GM12873 (cell line): ENCODE measurements around the gene PDE8B.

Experiments
- CTCF ChIP-seq: IDR thresholded peaks from 2 replicates; pipeline ENCODE4 v1.5.1; 2012; ENCODE audit warnings: low read depth, mild to moderate bottlenecking, moderate library complexity, low read length, control low read depth; ENCODE audit not compliant: insufficient read depth; ENCODE audit errors: missing control alignments

The PDE8B gene

DNA sequence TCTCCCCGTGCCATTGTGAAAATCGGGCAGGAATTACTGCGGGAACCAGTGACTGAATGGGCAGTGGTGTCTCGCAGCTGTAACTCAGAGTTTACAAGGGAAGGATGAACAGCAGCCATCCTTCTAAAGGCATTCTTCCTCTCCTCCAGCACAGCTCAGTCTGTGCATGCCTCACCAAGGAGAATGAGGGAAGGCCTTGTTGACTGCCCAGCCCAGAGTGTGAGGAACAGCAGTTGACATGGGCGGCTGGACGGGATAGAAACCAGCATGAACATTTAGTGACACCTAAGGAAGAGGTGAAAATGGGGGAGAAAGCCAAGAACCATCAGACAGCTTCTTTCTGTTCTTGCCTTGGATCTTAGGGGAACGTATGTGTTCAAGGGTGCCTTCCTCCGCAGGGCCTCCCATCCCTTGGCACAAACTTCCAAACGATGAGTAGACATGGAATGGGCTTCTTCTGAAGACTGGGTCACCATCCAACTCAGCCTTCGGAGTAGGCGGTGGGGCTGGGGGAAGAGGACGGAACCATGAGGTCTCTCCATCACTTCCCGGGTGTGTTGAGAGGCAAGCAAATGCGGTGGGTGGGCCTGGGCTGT, 887 bp upstream of the PDE8B start:
- TF ChIP-seq CTCF = no peak

DNA sequence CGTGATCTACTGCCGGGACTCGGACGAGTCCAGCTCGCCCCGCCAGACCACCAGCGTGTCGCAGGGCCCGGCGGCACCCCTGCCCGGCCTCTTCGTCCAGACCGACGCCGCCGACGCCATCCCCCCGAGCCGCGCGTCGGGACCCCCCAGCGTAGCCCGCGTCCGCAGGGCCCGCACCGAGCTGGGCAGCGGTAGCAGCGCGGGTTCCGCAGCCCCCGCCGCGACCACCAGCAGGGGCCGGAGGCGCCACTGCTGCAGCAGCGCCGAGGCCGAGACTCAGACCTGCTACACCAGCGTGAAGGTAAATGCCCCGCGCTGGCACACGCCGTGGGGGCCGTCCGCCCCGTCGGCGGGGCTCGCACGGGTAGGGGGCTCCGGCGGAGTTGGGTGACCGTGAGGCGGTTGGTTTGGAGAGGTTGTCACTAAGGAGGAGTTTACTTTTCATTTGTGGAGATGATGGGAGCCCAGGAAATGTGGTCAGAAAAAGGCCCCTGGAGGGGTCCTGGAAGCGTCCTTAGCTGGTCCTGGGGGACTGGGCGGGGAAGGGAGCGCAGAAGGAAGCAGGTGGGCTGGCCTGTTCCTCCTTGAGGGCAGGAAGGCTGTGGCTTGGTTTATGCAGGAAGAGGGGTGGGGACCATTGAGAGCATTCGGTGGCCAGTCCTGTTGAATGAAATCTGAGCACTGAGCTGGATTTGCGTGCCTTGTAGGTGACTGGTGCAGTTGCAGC, 647 bp downstream of the PDE8B start:
- TF ChIP-seq CTCF = no peak

DNA sequence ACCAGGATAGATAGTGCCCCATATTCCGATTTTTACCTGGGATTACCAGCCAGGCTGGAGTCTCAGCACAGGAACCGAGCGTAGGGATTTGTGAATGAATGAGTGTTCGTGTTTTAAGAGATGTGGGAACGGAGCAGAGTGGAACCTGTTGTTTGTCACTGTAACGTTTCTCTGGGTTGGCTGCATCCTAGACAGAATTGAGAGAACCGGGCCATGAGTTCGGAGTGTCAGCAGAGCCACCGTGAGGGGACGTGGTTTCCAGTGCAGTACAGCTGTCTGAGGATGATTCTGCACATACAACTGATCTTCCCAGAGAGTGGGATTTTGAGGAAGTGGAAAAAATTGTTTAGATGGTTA, 1.2 kb downstream of the PDE8B start:
- TF ChIP-seq CTCF = no peak

- no peak for TF ChIP-seq CTCF
Measured at GRCh38 chr5:77213601-77214000, 3.1 kb downstream of the PDE8B start.

DNA sequence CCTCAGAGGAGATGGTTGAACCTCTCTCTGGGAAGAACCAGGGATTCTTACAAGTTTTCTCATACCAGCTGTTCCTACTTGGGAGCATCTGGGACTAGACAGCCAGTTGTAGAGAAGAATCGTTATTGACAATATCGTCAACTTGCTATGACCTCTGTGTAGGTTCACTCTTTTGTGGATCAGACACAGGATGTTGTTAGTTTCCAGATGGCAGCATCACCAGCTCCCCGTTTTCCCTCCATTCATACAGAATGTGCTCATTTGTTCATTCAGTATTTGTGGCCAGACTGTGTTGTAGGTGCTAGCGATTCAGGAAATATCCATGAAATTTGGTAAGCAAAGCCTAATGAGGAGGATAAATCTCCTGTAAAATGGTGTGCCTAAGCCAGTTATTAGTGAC, 3.7 kb downstream of the PDE8B start:
- no peak for TF ChIP-seq CTCF

DNA sequence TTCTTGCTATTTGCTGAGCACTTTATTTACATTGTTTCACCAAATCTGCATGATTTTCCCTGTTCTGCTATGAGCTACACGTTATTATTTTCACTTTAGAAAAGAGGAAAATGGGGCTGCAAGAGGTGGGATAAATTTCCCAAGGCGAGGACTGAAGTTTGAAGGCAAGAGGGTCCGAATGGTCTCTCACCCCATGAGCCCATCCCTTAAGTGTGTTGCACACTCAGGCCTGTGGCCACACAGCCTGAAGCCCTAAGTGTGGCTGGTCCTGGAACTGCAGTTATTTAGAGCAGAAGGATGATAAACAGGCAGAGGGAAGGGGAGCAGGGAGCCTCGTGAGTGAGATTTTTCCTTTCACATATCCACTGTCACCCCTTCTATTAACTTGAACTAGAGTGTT, 7.8 kb downstream of the PDE8B start:
- TF ChIP-seq CTCF = peak; percentile 43

- no peak for TF ChIP-seq CTCF
Measured at GRCh38 chr5:77221115-77221514, 10.6 kb downstream of the PDE8B start.
